ENCODE measurements around the gene PACRG. TPM values are rescaled to one million over a fixed set of nuclear protein-coding genes. Genes with fewer than 3 reads are reported as not detected.

PACRG gene
- polyA plus RNA-seq, 2 of the 4 experiments (the other 2 are of a cell fraction): 0.14 to 0.30 TPM

DNA sequence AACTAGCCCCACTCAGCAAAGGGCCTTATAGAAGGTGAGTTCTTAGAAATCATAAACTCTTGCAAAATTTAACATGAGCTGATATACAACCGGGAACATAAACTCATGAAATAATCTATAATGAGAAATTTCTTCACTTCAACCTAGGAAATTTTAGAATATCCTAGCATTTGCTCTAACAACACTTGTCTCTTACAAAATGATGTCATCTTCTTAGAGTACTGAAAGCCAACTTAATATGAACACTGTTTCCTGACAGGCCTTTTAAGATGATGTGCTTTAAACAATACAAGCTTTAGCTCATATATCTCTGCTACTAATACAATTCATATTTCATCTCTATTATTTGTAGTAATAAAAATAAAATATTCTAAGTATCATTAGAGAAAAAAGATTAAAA, 932 bp downstream of the PACRG start:
- CTCF ChIA-PET: interaction anchor here (0.6 kb wide), 1 partner anchor 159 kb away, joined by 3 read pairs; no protein-coding TSS in a partner anchor
- POLR2A ChIA-PET: no interaction called here
- FAIRE-seq (no peak), ATAC-seq (no peak), DNase-seq (ENCODE audit: low read depth in 1 of 2, low spot score in 1 of 2) (no peak)
- H3K4me1 ChIP-seq: peaks cover 4% of the 10 kb centered on the region; the same call in 1 of the 3 replicates
- H3K4me3 ChIP-seq: no peak overlapping the region
- TF ChIP-seq ESRRA (IDR thresholded peaks at IDR 0.05; ENCODE audit: borderline replicate concordance, low read length) (no peak), REST (IDR thresholded peaks at IDR 0.05) (no peak), JUNB (IDR thresholded peaks at IDR 0.05) (no peak)
- TF ChIP-seq, protein P1, sequence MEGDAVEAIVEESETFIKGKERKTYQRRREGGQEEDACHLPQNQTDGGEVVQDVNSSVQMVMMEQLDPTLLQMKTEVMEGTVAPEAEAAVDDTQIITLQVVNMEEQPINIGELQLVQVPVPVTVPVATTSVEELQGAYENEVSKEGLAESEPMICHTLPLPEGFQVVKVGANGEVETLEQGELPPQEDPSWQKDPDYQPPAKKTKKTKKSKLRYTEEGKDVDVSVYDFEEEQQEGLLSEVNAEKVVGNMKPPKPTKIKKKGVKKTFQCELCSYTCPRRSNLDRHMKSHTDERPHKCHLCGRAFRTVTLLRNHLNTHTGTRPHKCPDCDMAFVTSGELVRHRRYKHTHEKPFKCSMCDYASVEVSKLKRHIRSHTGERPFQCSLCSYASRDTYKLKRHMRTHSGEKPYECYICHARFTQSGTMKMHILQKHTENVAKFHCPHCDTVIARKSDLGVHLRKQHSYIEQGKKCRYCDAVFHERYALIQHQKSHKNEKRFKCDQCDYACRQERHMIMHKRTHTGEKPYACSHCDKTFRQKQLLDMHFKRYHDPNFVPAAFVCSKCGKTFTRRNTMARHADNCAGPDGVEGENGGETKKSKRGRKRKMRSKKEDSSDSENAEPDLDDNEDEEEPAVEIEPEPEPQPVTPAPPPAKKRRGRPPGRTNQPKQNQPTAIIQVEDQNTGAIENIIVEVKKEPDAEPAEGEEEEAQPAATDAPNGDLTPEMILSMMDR (IDR thresholded peaks at IDR 0.05): no peak
- H3K9me3 ChIP-seq: no peaks in the 10 kb centered on the region
- 45% methylated on average over 1 of the region's 1 CpG for WGBS (ENCODE audit: missing lambda C conversion rate)
- no peak overlapping the region for H3K27ac ChIP-seq
- H3K4me2 ChIP-seq: no peak overlapping the region

GRCh38 chr6:162730502-162730901, 2.7 kb downstream of the PACRG start:
- Histone ChIP-seq H3K4me1 (peaks cover 4% of the 10 kb centered on the region; the same call in 1 of the 3 replicates), H3K4me3 (no peak overlapping the region), H3K9me3 (no peaks in the 10 kb centered on the region), H3K27ac (no peak overlapping the region), H3K4me2 (no peak overlapping the region)
- FAIRE-seq (no peak), DNase-seq (ENCODE audit: low read depth in 1 of 2, low spot score in 1 of 2) (no peak), ATAC-seq (no peak)
- 93% methylated on average over 1 of the region's 1 CpG for WGBS (ENCODE audit: missing lambda C conversion rate)
- ChIA-PET POLR2A (no interaction called here), CTCF (no interaction called here)
- TF ChIP-seq HOXB5 (CRISPR knock-in tag; IDR thresholded peaks at IDR 0.05): no peak
- TF ChIP-seq, protein P1 (IDR thresholded peaks at IDR 0.05): no peak
- no peak for TF ChIP-seq MAZ (IDR thresholded peaks at IDR 0.05; ENCODE audit: borderline replicate concordance, low read depth, low read length)
- no peak for TF ChIP-seq POLR2AphosphoS2 (conservative IDR thresholded peaks at IDR 0.05; ENCODE audit: low read length)
- TF ChIP-seq TP53 (CRISPR knock-in tag; IDR thresholded peaks at IDR 0.05): no peak
- TF ChIP-seq FOSB (CRISPR knock-in tag; IDR thresholded peaks at IDR 0.05): no peak
- TF ChIP-seq CEBPB (IDR thresholded peaks at IDR 0.05): no peak
- TF ChIP-seq ATOH8 (CRISPR knock-in tag; IDR thresholded peaks at IDR 0.05; ENCODE audit: low read depth): no peak
- TF ChIP-seq CHD4 (IDR thresholded peaks at IDR 0.05; ENCODE audit: borderline replicate concordance): no peak
- no peak for TF ChIP-seq ELK1 (IDR thresholded peaks at IDR 0.05; ENCODE audit: low read depth, low read length)
- TF ChIP-seq ZNF302 (CRISPR knock-in tag; IDR thresholded peaks at IDR 0.05): no peak
- no peak for TF ChIP-seq PHF8 (IDR thresholded peaks at IDR 0.05; ENCODE audit: borderline replicate concordance, low read depth)
- TF ChIP-seq, protein P2, sequence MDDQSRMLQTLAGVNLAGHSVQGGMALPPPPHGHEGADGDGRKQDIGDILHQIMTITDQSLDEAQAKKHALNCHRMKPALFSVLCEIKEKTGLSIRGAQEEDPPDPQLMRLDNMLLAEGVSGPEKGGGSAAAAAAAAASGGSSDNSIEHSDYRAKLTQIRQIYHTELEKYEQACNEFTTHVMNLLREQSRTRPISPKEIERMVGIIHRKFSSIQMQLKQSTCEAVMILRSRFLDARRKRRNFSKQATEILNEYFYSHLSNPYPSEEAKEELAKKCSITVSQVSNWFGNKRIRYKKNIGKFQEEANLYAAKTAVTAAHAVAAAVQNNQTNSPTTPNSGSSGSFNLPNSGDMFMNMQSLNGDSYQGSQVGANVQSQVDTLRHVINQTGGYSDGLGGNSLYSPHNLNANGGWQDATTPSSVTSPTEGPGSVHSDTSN (IDR thresholded peaks at IDR 0.05): no peak
